HepG2 (cell line): ENCODE data around the gene IL1R1. TPM values are rescaled to one million over a fixed set of nuclear protein-coding genes. Genes with fewer than 3 reads are reported as not detected.

Experiments
- ATM ChIP-seq: fragments of 450-650 bp; IDR thresholded peaks from 2 replicates; pipeline ENCODE4 v1.7.1; 2017; ENCODE audit warnings: mild to moderate bottlenecking, borderline replicate concordance
- CCAR2 ChIP-seq: fragments of 200-400 bp; formaldehyde crosslinking; optimal IDR thresholded peaks from 2 replicates; pipeline ENCODE3; 2018; ENCODE audit warnings: low read depth, mild to moderate bottlenecking, low read length, moderate library complexity
- CHCHD3 ChIP-seq: sonication (generic); formaldehyde crosslinking; IDR thresholded peaks from 2 replicates; pipeline ENCODE4 v1.8.0; 2022; ENCODE audit warnings: mild to moderate bottlenecking, missing genetic modification reagents, moderate library complexity
- ERF ChIP-seq: IDR thresholded peaks from 2 replicates; pipeline ENCODE4 v1.6.1; 2018; ENCODE audit warnings: missing biosample characterization, missing genetic modification reagents
- GATA4 ChIP-seq: sonication (generic); IDR thresholded peaks from 2 replicates; pipeline ENCODE4 v1.6.1; 2016; ENCODE audit warnings: antibody characterized with exemption, low read depth, borderline replicate concordance
- HMGXB4 ChIP-seq, 2 experiments: sonication (generic) in 1 of 2; formaldehyde crosslinking in 1 of 2; IDR thresholded peaks; 2 replicates each; pipeline versions ENCODE4 v1.4.0 to v1.6.1; 2018 to 2020; ENCODE audit warnings: missing genetic modification reagents in 2 of 2, borderline replicate concordance in 1 of 2, low read depth in 1 of 2, mild to moderate bottlenecking in 1 of 2, missing biosample characterization in 1 of 2
- IRX3 ChIP-seq: sonication (generic); formaldehyde crosslinking; IDR thresholded peaks from 2 replicates; pipeline ENCODE4 v1.8.1; 2023; ENCODE audit warnings: mild to moderate bottlenecking, low read depth, missing genetic modification reagents, borderline replicate concordance
- KDM4B ChIP-seq: sonication (generic); formaldehyde crosslinking; IDR thresholded peaks from 2 replicates; pipeline ENCODE4 v1.4.0; 2020; ENCODE audit warnings: missing genetic modification reagents
- NR2F6 ChIP-seq, 2 experiments: IDR thresholded peaks; 2 replicates each; pipeline ENCODE4 v1.6.1; 2016; ENCODE audit warnings: antibody characterized with exemption in 1 of 2, mild to moderate bottlenecking in 1 of 2
- RXRB ChIP-seq: IDR thresholded peaks from 2 replicates; pipeline ENCODE4 v1.6.1; 2016; ENCODE audit warnings: borderline replicate concordance, missing genetic modification reagents, missing compliant biosample characterization
- SOX13 ChIP-seq, 3 experiments: fragments of 450-650 bp in 1 of 3; sonication (generic) in 1 of 3; formaldehyde crosslinking in 1 of 3; IDR thresholded peaks in 2 of 3; conservative IDR thresholded peaks in 1 of 3; 2 replicates each; pipeline versions ENCODE4 v1.5.0 to v1.6.1; 2016 to 2020; ENCODE audit warnings: antibody characterized with exemption in 1 of 3, mild to moderate bottlenecking in 1 of 3, missing compliant biosample characterization in 1 of 3, missing genetic modification reagents in 1 of 3, moderate library complexity in 1 of 3
- SRSF4 ChIP-seq: fragments of 200-400 bp; formaldehyde crosslinking; IDR thresholded peaks from one replicate; pipeline ENCODE4 v1.6.1; 2018; ENCODE audit warnings: mild to moderate bottlenecking, low read depth, low read length, moderate library complexity; ENCODE audit not compliant: poor library complexity, severe bottlenecking
- ZBTB7A ChIP-seq: sonication (generic); formaldehyde crosslinking; IDR thresholded peaks from 2 replicates; pipeline ENCODE4 v1.8.0; 2022; ENCODE audit warnings: mild to moderate bottlenecking, missing genetic modification reagents
- ZNF101 ChIP-seq: sonication (generic); formaldehyde crosslinking; IDR thresholded peaks from 2 replicates; pipeline ENCODE4 v1.4.0; 2020; ENCODE audit warnings: mild to moderate bottlenecking, low read depth, missing genetic modification reagents, borderline replicate concordance
- ZNF205 ChIP-seq: IDR thresholded peaks from 2 replicates; pipeline ENCODE4 v1.6.1; 2018; ENCODE audit warnings: missing biosample characterization, missing genetic modification reagents
- ZNF382 ChIP-seq: sonication (generic); formaldehyde crosslinking; IDR thresholded peaks from 2 replicates; pipeline ENCODE4 v1.5.0; 2020; ENCODE audit warnings: missing genetic modification reagents, mild to moderate bottlenecking, borderline replicate concordance
- ZNF878 ChIP-seq: sonication (generic); formaldehyde crosslinking; IDR thresholded peaks from 2 replicates; pipeline ENCODE4 v1.8.1; 2023; ENCODE audit warnings: mild to moderate bottlenecking, missing genetic modification reagents, moderate library complexity
- ZSCAN31 ChIP-seq: sonication (generic); formaldehyde crosslinking; IDR thresholded peaks from 2 replicates; pipeline ENCODE4 v1.5.0; 2020; ENCODE audit warnings: low read depth, mild to moderate bottlenecking, missing genetic modification reagents
- polyA plus RNA-seq, 8 experiments: library from polyadenylated mRNA; depleted of rRNA in 3 of 8; stranded (reverse) in 7 of 8; unstranded in 1 of 8; fragments of >200 nt; fragmentation: Illumina TruSeq in 4 of 8; extraction: Trizol in 4 of 8; gene quantifications; 2 replicates each; pipeline versions ENCODE4 v1.2.1 to v1.2.3, GENCODE V29; 2011 to 2016; ENCODE audit warnings: low read depth in 4 of 8, missing spikeins in 1 of 8, mixed read lengths in 1 of 8; ENCODE audit not compliant: insufficient read depth in 1 of 8
- total RNA-seq, 5 experiments: library from RNA; depleted of rRNA; stranded (reverse); fragments of >200 nt; fragmentation: Illumina TruSeq; extraction: Trizol; gene quantifications; 2 replicates each; pipeline ENCODE4 v1.2.3, GENCODE V29; 2016; ENCODE audit warnings: low read depth in 1 of 5
- TF ChIP-seq, protein P1 (sequence below): sonication (generic); formaldehyde crosslinking; IDR thresholded peaks from 2 replicates; pipeline ENCODE4 v1.4.0; 2020; ENCODE audit warnings: mild to moderate bottlenecking, missing genetic modification reagents
- TF ChIP-seq, protein P2 (sequence below): sonication (generic); formaldehyde crosslinking; IDR thresholded peaks from 2 replicates; pipeline ENCODE4 v1.4.0; 2020; ENCODE audit warnings: missing genetic modification reagents

The IL1R1 gene
- total and polyA plus RNA-seq, 2 of the 13 experiments (the other 11 are each of a cell fraction or from before 2014, with no cell fraction given) = 38.0 to 93.1 TPM

DNA sequence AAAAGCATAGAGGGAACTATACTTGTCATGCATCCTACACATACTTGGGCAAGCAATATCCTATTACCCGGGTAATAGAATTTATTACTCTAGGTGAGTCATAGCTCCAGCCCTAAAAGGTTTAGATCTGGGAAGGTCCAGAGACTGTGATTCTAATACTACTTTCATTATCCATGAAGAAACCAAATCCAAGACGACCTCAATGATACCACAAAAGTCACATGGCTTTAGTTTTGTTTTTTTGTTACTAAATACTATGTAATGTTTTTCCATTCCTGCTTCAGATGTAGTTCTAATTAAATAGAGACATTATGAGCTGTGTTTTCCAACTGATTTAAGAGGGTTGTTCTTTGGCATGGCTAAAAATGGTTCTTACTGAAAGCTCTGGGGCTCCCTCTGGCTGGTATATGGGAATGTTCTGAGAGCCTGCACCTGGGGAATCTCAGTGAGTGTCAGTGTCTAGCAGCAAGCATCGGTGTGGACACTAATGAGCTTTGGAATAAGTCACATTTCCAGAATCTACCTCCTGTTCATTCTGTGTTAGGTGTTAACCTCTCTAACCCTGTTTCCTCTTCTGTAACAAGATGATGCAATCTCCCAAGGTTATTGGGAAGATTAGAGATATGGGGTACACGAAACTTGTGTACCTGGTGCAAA, 23.8 kb downstream of the IL1R1 start (continued):
- no peak for TF ChIP-seq GATA4
- TF ChIP-seq ZBTB7A (CRISPR knock-in tag) = no peak
- peak; percentile 72 for TF ChIP-seq RXRB (CRISPR knock-in tag)
- TF ChIP-seq ZNF101 (CRISPR knock-in tag) = no peak
- TF ChIP-seq CHCHD3 = no peak
- no peak for TF ChIP-seq ATM
- 0 out of 2 replicates have a peak, but pooled peaks have one; percentile 26 for TF ChIP-seq KDM4B (CRISPR knock-in tag)
- no peak for TF ChIP-seq ZNF382 (CRISPR knock-in tag)
- TF ChIP-seq SRSF4 = no peak
- TF ChIP-seq, protein P1, sequence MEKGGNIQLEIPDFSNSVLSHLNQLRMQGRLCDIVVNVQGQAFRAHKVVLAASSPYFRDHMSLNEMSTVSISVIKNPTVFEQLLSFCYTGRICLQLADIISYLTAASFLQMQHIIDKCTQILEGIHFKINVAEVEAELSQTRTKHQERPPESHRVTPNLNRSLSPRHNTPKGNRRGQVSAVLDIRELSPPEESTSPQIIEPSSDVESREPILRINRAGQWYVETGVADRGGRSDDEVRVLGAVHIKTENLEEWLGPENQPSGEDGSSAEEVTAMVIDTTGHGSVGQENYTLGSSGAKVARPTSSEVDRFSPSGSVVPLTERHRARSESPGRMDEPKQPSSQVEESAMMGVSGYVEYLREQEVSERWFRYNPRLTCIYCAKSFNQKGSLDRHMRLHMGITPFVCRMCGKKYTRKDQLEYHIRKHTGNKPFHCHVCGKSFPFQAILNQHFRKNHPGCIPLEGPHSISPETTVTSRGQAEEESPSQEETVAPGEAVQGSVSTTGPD (CRISPR knock-in tag) = no peak
- 0 out of 2 replicates have a peak, but pooled peaks have one; percentile 52 for TF ChIP-seq ZNF878 (CRISPR knock-in tag)
- TF ChIP-seq ZSCAN31 = 0 out of 2 replicates have a peak, but pooled peaks have one; percentile 66
- TF ChIP-seq, protein P2, sequence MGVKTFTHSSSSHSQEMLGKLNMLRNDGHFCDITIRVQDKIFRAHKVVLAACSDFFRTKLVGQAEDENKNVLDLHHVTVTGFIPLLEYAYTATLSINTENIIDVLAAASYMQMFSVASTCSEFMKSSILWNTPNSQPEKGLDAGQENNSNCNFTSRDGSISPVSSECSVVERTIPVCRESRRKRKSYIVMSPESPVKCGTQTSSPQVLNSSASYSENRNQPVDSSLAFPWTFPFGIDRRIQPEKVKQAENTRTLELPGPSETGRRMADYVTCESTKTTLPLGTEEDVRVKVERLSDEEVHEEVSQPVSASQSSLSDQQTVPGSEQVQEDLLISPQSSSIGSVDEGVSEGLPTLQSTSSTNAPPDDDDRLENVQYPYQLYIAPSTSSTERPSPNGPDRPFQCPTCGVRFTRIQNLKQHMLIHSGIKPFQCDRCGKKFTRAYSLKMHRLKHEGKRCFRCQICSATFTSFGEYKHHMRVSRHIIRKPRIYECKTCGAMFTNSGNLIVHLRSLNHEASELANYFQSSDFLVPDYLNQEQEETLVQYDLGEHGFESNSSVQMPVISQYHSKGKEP (CRISPR knock-in tag) = no peak
- no peak; the same call in 1 of the 2 replicates for TF ChIP-seq ERF (CRISPR knock-in tag)
- TF ChIP-seq NR2F6 (IDR thresholded peaks at IDR 0.05) = 0 out of 2 replicates have a peak, but pooled peaks have one; percentile 38
- peak; percentile 83 for TF ChIP-seq NR2F6 (CRISPR knock-in tag; IDR thresholded peaks at IDR 0.05)
- no peak for TF ChIP-seq SOX13 (IDR thresholded peaks at IDR 0.05)
- TF ChIP-seq SOX13 (CRISPR knock-in tag; conservative IDR thresholded peaks at IDR 0.05 in 1 of 2, IDR thresholded peaks at IDR 0.05 in 1 of 2) = peak in 1 of 2 experiments; percentile 47; a peak in 2 of 4 replicates
- TF ChIP-seq CCAR2 = no peak
- TF ChIP-seq HMGXB4 (CRISPR knock-in tag; IDR thresholded peaks at IDR 0.05; ENCODE audit: borderline replicate concordance in 1 of 2, low read depth in 1 of 2) = peak in 1 of 2 experiments; percentile 34; a peak in 1 of 4 replicates
- no peak for TF ChIP-seq ZNF205 (CRISPR knock-in tag)
- no peak for TF ChIP-seq IRX3 (CRISPR knock-in tag)
